Cardiac muscle cell (in vitro differentiated cells and primary cell): ENCODE results near the gene SMARCD1. TPM values are rescaled to one million over a fixed set of nuclear protein-coding genes. Genes with fewer than 3 reads are reported as not detected.
A peak's percentile ranks its signal among the peaks of the same experiment; 100 is the strongest.

ENCODE experiments used
- DNase-seq, 2 donors: peaks; one replicate each; pipeline versions ENCODE4 v3.0.0 to v3.0.0-alpha.2; 2010 to 2017; ENCODE audit warnings: low read depth in 1 of 2, low spot score in 1 of 2
- H3K27ac ChIP-seq: fragments of 200-600 bp; sonication (generic); 2 replicates; pipeline ENCODE4 v1.5.1; 2016
- H3K27me3 ChIP-seq: fragments of 200-600 bp; sonication (generic); 2 replicates; pipeline ENCODE4 v1.6.0; 2016; ENCODE audit warnings: control low read depth
- H3K36me3 ChIP-seq: fragments of 200-600 bp; sonication (generic); 2 replicates; pipeline ENCODE4 v1.5.1; 2016; ENCODE audit warnings: control low read depth
- H3K4me1 ChIP-seq: fragments of 200-600 bp; sonication (generic); 2 replicates; pipeline ENCODE4 v1.8.1; 2017; ENCODE audit warnings: low read depth, mild to moderate bottlenecking, mixed run types
- H3K4me3 ChIP-seq: fragments of 200-600 bp; sonication (generic); 2 replicates; pipeline ENCODE4 v1.5.1; 2016; ENCODE audit warnings: mild to moderate bottlenecking
- H3K9me3 ChIP-seq: fragments of 200-600 bp; sonication (generic); 2 replicates; pipeline ENCODE4 v1.5.1; 2017; ENCODE audit warnings: low read depth, mild to moderate bottlenecking, control low read depth
- CTCF ChIP-seq: IDR thresholded peaks from 2 replicates; pipeline ENCODE4 v1.5.1; 2012; ENCODE audit warnings: low read depth, mild to moderate bottlenecking, low read length
- polyA plus RNA-seq: library from polyadenylated mRNA; unstranded; fragments of >200 nt; fragmentation: Nextera tagmentation; extraction: Ambion mirVana; gene quantifications from 2 replicates; pipeline ENCODE4 v1.2.1, GENCODE V29; 2016
- total RNA-seq: library from RNA; depleted of rRNA; stranded (reverse); fragments of >200 nt; gene quantifications from 2 replicates; pipeline ENCODE4 v1.2.3, GENCODE V29; 2016

Gene SMARCD1
- total and polyA plus RNA-seq, 2 experiments from 2014 or later = 45.1 to 108 TPM

- H3K27me3 ChIP-seq = no peaks in the 10 kb centered on the region
- H3K4me1 ChIP-seq = peaks cover 15% of the 10 kb centered on the region
- H3K9me3 ChIP-seq = no peaks in the 10 kb centered on the region
- H3K27ac ChIP-seq = peak overlapping the region; percentile 49
- H3K36me3 ChIP-seq = peaks cover 26% of the 10 kb centered on the region
- DNase-seq = no peak
- no peak for TF ChIP-seq CTCF
- no peak overlapping the region for H3K4me3 ChIP-seq
Observed at GRCh38 chr12:50102646-50103309, 17.6 kb downstream of the SMARCD1 start.

- peaks cover 20% of the 10 kb centered on the region for H3K36me3 ChIP-seq
- H3K27ac ChIP-seq = peak overlapping the region; percentile 49
- H3K9me3 ChIP-seq = no peaks in the 10 kb centered on the region
- no peak overlapping the region for H3K4me3 ChIP-seq
- H3K27me3 ChIP-seq = no peaks in the 10 kb centered on the region
- H3K4me1 ChIP-seq = peaks cover 15% of the 10 kb centered on the region
- TF ChIP-seq CTCF = no peak
- DNase-seq = no peak
Observed at GRCh38 chr12:50103351-50103750, 18.2 kb downstream of the SMARCD1 start.

GRCh38 chr12:50103767-50104321, 18.7 kb downstream of the SMARCD1 start, which contains the start of gene GPD1:
GPD1 (plus strand) TSS chr12:50104008; CDS start chr12:50104051, 43 bp downstream.
- H3K27ac ChIP-seq = peak within 1 kb of the TSS; percentile 49
- H3K36me3 ChIP-seq = peaks cover 15% of the 10 kb centered on the region
- no peaks in the 10 kb centered on the region for H3K9me3 ChIP-seq
- peaks cover 16% of the 10 kb centered on the region for H3K4me1 ChIP-seq
- no peak within 1 kb of the TSS for H3K4me3 ChIP-seq
- TF ChIP-seq CTCF = no peak
- peak; percentile 54 to 75 for DNase-seq
- H3K27me3 ChIP-seq = no peaks in the 10 kb centered on the region

- no peak for DNase-seq
- Histone ChIP-seq H3K36me3 (peaks cover 7% of the 10 kb centered on the region), H3K4me1 (peaks cover 25% of the 10 kb centered on the region), H3K27me3 (no peaks in the 10 kb centered on the region), H3K4me3 (no peak overlapping the region), H3K27ac (no peak overlapping the region), H3K9me3 (no peaks in the 10 kb centered on the region)
- TF ChIP-seq CTCF = no peak
Observed at GRCh38 chr12:50104417-50105366, 19.6 kb downstream of the SMARCD1 start.

GRCh38 chr12:50105913-50106450, 20.8 kb downstream of the SMARCD1 start:
- H3K4me1 ChIP-seq = peaks cover 38% of the 10 kb centered on the region
- TF ChIP-seq CTCF = no peak
- H3K36me3 ChIP-seq = no peaks in the 10 kb centered on the region
- H3K27me3 ChIP-seq = no peaks in the 10 kb centered on the region
- no peak for DNase-seq
- H3K9me3 ChIP-seq = no peaks in the 10 kb centered on the region
- no peak overlapping the region for H3K4me3 ChIP-seq
- H3K27ac ChIP-seq = no peak overlapping the region
